NCI-H2029 treated with DMSO at 0.1 percent for 48 hours (cell line): ENCODE data around the gene TAS2R40.
A peak's percentile ranks its signal among the peaks of the same experiment; 100 is the strongest.

Experiments
- DNase-seq: peaks from one replicate; lab custom pipeline; 2025; lab: John Stamatoyannopoulos, UW

TAS2R40 gene

GRCh38 chr7:143223784-143224183 is 1.9 kb downstream of the TAS2R40 start:
- DNase-seq, result no peak

GRCh38 chr7:143225047-143225446 is 3.2 kb downstream of the TAS2R40 start:
- no peak for DNase-seq

- no peak for DNase-seq
Measured at GRCh38 chr7:143227806-143228205, 6.0 kb downstream of the TAS2R40 start.

- no peak for DNase-seq
Measured at GRCh38 chr7:143229054-143229790, 7.4 kb downstream of the TAS2R40 start.

GRCh38 chr7:143230602-143231457 is 9.0 kb downstream of the TAS2R40 start:
- DNase-seq, result no peak

- no peak for DNase-seq
Measured at GRCh38 chr7:143233816-143234532, 12.1 kb downstream of the TAS2R40 start.

GRCh38 chr7:143234533-143234875 is 12.7 kb downstream of the TAS2R40 start:
- DNase-seq, result no peak

- DNase-seq, result no peak
Measured at GRCh38 chr7:143235561-143235960, 13.7 kb downstream of the TAS2R40 start.

- no peak for DNase-seq
Measured at GRCh38 chr7:143236408-143236990, 14.7 kb downstream of the TAS2R40 start.

- no peak for DNase-seq
Measured at GRCh38 chr7:143237366-143237765, 15.5 kb downstream of the TAS2R40 start.

- no peak for DNase-seq
Measured at GRCh38 chr7:143238289-143238980, 16.6 kb downstream of the TAS2R40 start.

- no peak for DNase-seq
Measured at GRCh38 chr7:143239813-143240212, 18.0 kb downstream of the TAS2R40 start.

GRCh38 chr7:143240291-143241168 is 18.7 kb downstream of the TAS2R40 start:
- peak; percentile 59 for DNase-seq

- no peak for DNase-seq
Measured at GRCh38 chr7:143242306-143242705, 20.5 kb downstream of the TAS2R40 start.

- DNase-seq, result no peak
Measured at GRCh38 chr7:143243111-143243510, 21.3 kb downstream of the TAS2R40 start.

GRCh38 chr7:143243614-143244013 is 21.8 kb downstream of the TAS2R40 start:
- DNase-seq, result no peak

- no peak for DNase-seq
Measured at GRCh38 chr7:143244321-143244720, 22.5 kb downstream of the TAS2R40 start.

GRCh38 chr7:143245123-143245522 is 23.3 kb downstream of the TAS2R40 start:
- DNase-seq, result no peak

- DNase-seq, result no peak
Measured at GRCh38 chr7:143247372-143247771, 25.5 kb downstream of the TAS2R40 start.

- DNase-seq, result no peak
Measured at GRCh38 chr7:143248761-143249354, 27.0 kb downstream of the TAS2R40 start.
